Fibroblast of skin of left quadriceps (primary cell): ENCODE data around the gene APP.
A peak's percentile ranks its signal among the peaks of the same experiment; 100 is the strongest.
"Not testable (repeated sequence)": the region's sequence is repeated elsewhere in the genome, so short reads cannot be mapped to it uniquely, and the experiment has no call there.

Source experiments
- DNase-seq, 2 experiments: peaks; one replicate each; pipeline ENCODE4 v3.0.0-alpha.2; 2013; ENCODE audit warnings: low read depth in 2 of 2

APP gene

DNA sequence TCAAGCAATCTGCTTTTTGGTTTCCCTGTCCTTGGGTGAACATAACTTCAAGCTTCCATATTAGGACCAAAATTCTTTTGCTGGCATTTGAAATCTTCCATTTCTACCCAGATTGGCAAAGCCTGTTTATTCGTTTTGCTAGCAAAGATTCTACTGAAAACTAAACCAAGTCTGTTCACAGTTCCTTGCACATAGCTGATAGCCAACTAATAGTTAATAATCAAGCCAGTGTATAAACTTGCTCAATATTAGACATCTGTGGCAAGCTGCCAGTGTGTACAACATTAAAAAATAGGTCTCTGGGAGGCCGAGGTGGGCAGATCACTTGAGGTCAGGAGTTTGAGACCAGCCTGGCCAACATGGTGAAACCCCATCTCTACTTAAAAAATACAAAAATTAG, 6.3 kb downstream of the APP start:
- DNase-seq = no peak

DNA sequence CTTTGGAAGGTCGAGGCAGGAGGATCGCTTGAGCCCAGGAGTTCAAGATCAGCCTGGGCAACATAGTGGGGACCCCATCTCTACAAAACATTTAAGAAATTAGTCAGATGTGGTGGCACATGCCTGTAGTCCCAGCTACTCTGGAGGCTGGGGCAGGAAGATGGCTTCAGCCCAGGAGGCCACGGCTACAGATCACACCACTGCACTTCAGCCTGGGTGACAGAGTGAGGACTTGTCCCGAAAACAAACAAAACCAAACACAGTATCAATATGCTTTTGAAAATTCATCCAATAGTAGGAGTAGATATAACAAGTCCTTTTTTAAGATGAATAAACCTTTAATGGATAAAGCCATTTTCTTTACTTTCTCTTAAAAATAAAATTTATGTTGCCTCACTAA, 8.5 kb downstream of the APP start:
- no peak for DNase-seq

DNA sequence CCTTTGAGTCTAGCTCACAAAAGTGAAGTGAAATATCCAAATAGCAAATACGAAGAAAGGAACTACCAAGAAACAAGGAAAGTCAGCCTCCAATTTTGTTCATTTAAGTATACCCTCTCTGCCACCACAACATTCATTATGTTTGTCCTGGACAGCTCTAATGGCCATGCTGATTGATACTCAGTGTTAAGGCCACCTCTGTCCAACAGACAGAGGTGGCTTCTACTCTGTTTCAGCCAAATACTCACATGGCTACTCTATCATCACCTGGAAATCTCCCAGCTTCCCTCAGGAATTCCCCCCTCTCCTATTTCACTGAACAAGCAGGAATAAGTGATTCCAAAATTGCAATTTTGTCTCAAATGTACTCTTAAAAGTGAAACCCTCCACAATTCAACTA, 10.7 kb downstream of the APP start:
- DNase-seq = no peak

- no peak for DNase-seq
These were observed 12.8 kb downstream of the APP start for GRCh38 chr21:26157801-26158200.

DNA sequence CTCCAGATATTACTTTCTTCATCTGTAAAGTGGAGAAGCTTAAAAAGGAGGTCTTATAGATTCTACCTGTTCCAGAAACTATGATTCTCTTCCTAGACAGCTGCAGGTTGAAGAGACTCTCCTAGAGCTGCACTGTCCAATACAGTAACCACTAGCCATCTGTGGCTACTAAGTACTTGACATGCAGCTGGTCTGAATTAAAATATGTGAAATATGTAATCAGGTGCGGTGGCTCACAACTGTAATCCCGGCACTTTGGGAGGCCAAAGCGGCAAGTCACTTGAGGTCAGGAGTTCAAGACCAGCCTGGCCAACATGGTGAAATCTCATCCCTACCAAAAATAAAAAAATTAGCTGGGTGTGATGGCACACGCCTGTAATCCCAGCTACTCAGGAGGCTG, 15.8 kb downstream of the APP start:
- no peak for DNase-seq

GRCh38 chr21:26153758-26154157, 16.8 kb downstream of the APP start:
- DNase-seq = peak in 1 of 2 experiments; percentile 29

DNA sequence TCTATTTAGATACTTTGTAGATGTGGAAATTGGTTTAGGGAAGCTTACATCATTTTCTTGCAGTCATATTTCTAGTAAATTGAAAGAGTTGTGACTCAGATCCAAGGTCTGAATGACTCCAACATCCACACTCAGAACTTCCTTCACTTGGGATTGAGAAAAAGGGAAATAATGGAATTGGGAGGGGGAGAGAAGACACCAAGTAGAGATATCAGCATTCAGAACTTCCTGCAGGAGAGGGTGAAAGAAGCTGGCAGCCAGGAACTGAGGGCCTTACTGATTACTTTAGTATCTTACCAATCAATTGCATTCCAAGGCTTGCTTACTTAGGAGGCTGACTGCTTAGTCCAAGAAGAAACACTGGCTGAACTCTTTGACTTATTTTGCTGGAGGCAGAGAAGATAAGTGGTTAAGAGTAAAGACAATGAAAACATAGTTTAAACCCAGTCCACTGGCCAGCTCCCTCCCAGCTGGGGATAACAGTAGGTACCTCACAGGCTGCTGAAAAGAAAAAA, 21.7 kb downstream of the APP start:
- DNase-seq = no peak

GRCh38 chr21:26148071-26148839, 22.3 kb downstream of the APP start:
- DNase-seq = no peak

- no peak for DNase-seq
These were observed 23.0 kb downstream of the APP start for GRCh38 chr21:26147535-26147934.

DNA sequence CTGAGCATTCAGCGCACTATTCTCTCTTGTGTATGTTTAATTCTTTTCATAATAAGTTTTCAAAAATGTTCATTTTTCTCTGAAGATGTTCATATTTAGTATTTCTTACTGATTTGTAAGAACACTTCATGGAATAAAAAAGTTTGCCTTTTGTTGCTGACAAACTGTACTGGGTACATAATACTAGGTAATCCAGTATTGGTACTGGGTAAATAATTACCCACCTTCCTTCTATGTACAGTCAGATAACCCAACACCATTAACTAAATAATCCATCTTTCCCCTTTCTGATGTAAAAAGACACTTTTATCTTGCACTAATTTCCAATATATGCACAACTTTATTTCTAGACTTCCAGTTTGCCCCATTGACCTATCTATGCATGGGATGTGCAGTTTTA, 23.9 kb downstream of the APP start:
- no peak for DNase-seq

- DNase-seq = no peak
These were observed 26.5 kb downstream of the APP start for GRCh38 chr21:26144031-26144430.

DNA sequence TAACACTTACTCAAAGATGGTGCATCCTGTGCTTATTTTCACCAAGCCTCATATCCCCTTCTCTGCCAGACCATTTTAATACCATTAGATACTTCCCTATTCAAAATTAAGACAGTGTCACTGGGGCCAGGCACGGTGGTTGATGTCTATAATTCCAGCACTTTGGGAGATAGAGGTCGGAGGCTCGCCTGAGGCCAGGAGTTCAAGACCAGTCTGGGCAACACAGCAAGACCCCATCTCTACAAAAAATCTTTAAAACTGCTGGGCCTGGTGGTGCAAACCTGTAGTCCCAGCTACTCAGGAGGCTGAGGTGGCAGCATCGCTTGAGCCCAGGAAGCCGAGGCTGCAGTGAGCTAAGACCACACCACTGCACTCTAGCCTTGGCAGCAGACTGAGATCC, 28.2 kb downstream of the APP start:
- no peak for DNase-seq

GRCh38 chr21:26140926-26141325, 29.6 kb downstream of the APP start:
- DNase-seq = no peak

DNA sequence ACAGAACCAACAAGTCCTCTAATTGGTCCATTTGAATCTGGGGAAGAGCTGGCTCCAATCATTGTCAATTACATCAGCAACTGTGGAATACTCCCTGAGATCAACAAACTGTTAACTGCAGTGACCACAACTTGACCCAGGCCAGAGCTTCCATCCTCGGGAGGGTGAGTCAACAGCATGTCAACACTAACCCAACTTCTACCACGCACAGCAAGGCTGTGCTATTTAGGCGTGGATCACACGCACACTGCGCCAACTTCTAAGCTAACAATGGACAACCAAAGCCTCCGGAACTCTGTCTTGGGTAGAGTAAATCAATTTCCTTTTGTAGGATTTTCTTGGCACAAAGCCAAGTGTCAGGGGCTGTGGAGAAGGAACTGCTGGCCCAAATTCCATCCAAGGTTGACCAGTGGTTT, 30.4 kb downstream of the APP start:
- no peak for DNase-seq

GRCh38 chr21:26138615-26139257, 31.8 kb downstream of the APP start:
- no peak for DNase-seq

GRCh38 chr21:26137379-26138060, 33.0 kb downstream of the APP start:
- DNase-seq = no peak

- DNase-seq = no peak
These were observed 33.9 kb downstream of the APP start for GRCh38 chr21:26136671-26137070.

GRCh38 chr21:26135520-26135919, 35.0 kb downstream of the APP start:
- DNase-seq = no peak

- DNase-seq = no peak
These were observed 39.0 kb downstream of the APP start for GRCh38 chr21:26131554-26131953.

DNA sequence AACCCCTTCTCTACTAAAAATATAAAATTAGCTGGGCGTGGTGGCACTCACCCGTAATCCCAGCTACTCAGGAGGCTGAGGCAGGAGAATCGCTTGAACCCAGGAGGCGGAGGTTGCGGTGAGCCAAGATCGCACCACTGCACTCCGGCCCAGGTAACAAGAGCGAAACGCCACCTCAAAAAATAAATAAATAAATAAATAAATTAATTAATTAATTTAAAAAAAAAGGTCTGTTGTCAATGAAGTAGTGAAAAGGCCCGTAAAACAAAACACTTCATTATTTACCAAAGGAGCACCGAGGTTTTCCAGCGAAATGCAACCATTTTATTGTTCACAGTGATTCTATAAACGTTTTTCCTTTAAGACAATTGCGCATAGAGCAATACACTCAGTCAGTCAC, 39.5 kb downstream of the APP start:
- not testable (repeated sequence) for DNase-seq

DNA sequence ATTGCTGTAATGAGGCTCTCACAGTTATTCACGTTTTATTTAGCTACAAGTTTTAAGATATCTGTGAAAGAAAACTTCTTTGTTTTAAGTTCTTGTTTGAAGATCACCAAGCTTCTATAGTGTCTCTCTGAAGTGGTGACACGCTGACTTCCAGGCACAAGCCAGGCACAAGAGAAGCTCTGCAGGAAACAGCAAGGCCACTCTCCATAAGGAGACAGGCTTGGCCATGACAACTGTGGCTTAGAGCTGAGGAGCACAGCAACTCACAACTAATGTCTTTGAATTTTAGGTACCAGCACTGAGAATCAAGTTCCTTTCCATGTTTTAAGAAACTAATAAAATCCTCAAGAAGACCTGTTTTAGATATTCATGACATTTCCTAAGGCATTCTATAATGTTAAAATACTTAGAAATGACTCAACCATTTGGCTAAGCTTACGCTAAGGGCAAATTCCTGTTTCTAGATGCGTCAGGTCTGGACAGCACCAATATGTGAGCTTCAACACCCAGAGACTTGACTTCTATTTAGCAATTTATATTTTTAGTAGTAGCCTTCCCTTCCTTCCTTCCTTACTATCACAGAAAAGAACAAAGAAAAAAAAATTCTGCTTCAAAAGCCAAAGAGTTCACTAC, 40.2 kb downstream of the APP start:
- DNase-seq = no peak

GRCh38 chr21:26127918-26128317, 42.7 kb downstream of the APP start:
- no peak for DNase-seq
